ENCODE data around the gene ALKBH8. TPM values are rescaled to one million over a fixed set of nuclear protein-coding genes. Genes with fewer than 3 reads are reported as not detected.

The ALKBH8 gene
- total RNA-seq, 2 experiments from 2014 or later, result 9.3 to 11.2 TPM

DNA sequence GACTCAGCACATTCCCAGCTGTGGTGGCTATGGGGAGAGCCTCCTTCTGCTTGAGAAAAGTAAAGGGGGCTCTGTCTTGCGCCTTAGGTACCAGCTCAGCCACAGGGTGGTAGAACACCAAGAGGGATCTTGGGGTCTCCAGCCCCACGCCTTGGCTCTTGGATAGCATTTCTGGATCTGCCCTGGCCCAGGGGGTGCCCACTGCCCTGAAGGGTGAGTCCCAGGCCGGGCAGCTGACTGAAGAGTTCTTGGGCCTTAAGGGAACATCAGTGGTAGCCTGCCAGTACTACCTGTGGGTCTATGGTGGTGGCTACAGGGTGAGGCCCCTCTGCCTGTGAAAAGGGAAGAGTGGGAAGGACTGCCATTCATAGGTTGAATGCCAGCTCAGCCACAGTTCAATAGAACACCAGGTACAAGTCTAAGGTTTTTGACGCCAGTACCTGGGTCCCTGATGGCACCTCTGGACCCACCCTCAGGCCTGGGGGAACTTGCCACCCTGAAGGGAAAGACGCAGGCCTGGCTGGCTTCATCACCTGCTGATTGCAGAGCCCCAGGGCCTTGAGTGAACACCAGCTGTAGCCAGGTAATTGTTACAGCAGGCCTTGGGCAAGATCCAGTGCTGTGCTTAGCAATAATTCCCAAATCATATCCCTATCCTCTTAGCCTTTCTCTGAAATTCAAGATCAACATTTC is 111.8 kb downstream of the ALKBH8 start:
- ChIA-PET POLR2A (no interaction called here), CTCF (no interaction called here)
- DNase-seq, result no peak
- intact Hi-C loops (cut with micrococcal nuclease), result loop anchor here (10.0 kb wide), 1 partner anchor 551 kb away; the partner anchor contains the start of gene CUL5
- H3K36me3 Mint-ChIP-seq, result peaks cover 9% of the 10 kb centered on the region
- no peak overlapping the region for H3K4me3 Mint-ChIP-seq
- H3K27ac Mint-ChIP-seq, result no peak overlapping the region
- H3K4me1 Mint-ChIP-seq (ENCODE audit: low read depth), result peaks cover 38% of the 10 kb centered on the region
- no peaks in the 10 kb centered on the region for H3K27me3 Mint-ChIP-seq
- H3K9me3 Mint-ChIP-seq, result no peaks in the 10 kb centered on the region

Other genes with a start within 250 kb of the ALKBH8 start
- gene CWF19L2, start 107.9 kb downstream of the ALKBH8 start, total RNA-seq, result 10 to 100 TPM; 14.0 to 14.4 TPM
- under 1 TPM in 1 of 2 experiments, not detected in 1; 0.12 TPM for gene ELMOD1, start 25.4 kb upstream of the ALKBH8 start, total RNA-seq
- gene SLN, start 146.3 kb upstream of the ALKBH8 start, total RNA-seq, result not detected